LNCaP clone FGC (cell line): ENCODE measurements around the gene ICAM3.
"Not testable (repeated sequence)": the region's sequence is repeated elsewhere in the genome, so short reads cannot be mapped to it uniquely, and the experiment has no call there.

Experiments
- DNase-seq: peaks from one replicate; pipeline ENCODE4 v3.0.0-alpha.2; 2011; ENCODE audit warnings: low read depth
- H3K4me3 ChIP-seq: 2 replicates; pipeline ENCODE4 v1.5.1; 2011; ENCODE audit warnings: mild to moderate bottlenecking, low read depth, low read length, control low read depth
- TF ChIP-seq, protein P1 (sequence below): IDR thresholded peaks from 2 replicates; pipeline ENCODE4 v1.5.1; 2012; ENCODE audit warnings: mild to moderate bottlenecking; ENCODE audit not compliant: control insufficient read depth, insufficient read depth; ENCODE audit errors: extremely low read depth

Gene ICAM3

DNA sequence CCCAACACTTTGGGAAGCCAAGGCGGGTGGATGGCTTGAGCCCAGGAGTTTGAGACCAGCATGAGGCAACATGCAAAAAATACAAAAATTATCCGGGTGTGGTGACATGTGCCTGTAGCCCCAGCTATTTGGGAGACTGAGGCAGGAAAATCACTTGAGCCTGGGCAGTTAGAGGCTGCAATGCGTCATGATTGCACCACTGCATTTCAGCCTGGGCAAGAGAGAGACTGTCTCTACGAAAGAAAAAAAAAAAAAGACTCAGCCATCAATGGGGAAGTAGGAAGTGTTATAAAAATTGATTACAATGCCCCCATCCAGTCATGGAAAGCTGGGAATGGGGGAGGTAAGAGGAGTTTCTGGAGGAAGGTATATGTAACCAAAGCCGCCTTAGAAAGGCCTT lies 35.5 kb upstream of the ICAM3 start:
- no peak overlapping the region for H3K4me3 ChIP-seq
- DNase-seq, result no peak
- TF ChIP-seq, protein P1, sequence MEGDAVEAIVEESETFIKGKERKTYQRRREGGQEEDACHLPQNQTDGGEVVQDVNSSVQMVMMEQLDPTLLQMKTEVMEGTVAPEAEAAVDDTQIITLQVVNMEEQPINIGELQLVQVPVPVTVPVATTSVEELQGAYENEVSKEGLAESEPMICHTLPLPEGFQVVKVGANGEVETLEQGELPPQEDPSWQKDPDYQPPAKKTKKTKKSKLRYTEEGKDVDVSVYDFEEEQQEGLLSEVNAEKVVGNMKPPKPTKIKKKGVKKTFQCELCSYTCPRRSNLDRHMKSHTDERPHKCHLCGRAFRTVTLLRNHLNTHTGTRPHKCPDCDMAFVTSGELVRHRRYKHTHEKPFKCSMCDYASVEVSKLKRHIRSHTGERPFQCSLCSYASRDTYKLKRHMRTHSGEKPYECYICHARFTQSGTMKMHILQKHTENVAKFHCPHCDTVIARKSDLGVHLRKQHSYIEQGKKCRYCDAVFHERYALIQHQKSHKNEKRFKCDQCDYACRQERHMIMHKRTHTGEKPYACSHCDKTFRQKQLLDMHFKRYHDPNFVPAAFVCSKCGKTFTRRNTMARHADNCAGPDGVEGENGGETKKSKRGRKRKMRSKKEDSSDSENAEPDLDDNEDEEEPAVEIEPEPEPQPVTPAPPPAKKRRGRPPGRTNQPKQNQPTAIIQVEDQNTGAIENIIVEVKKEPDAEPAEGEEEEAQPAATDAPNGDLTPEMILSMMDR, result no peak

DNA sequence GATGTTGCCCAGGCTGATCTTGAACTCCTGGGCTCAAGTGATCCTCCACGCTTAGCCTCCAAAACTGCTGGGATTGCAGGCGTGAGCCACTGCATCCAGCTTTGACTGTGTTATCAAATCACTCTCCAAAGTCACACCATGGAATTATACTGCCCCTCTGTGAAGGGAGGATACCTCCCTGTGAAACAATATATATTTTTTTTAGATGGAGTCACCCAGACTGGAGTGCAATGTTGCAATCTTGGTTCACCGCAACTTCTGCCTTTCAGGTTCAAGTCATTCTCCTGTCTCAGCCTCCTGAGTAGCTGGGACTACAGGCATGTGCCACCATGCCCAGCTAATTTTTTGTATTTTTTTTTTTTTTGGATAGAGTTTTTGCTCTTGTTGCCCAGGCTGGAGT lies 33.3 kb upstream of the ICAM3 start:
- no peak overlapping the region for H3K4me3 ChIP-seq
- DNase-seq, result no peak
- TF ChIP-seq, protein P1, result no peak

DNA sequence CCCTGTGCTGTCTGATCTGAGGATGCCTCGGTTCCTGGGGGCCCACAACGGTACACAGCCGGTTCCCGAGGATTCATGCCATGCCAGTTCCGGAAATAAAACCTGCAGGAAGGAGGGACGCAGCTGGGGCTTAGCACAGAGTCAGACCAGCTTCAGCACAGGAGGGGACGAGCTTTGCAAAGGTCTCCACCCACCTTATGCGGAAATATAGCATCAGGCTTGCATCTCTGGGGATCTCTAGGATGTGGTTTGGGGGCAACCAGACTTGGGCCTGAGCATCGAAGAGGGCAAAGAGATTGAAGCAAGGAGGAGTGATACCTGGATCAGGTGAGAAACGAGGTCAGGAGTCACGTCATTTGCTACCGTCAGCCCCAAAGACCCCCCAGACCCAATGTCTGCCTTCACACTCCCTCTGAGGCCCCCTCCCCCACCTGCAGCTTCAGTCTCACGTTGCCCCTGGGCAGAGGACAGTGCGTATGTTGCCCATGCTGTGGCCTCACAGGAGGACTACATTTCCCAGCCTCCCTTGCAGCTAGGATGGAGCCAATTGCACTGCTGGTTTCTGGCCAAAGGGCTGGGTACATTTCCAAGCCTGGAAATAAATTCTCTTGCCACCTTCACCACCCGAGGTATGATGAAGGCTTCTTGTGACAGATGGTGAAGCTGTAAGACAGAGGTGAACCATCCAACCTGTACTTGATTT lies 28.8 kb upstream of the ICAM3 start:
- TF ChIP-seq, protein P1, result no peak
- no peak for DNase-seq
- no peak overlapping the region for H3K4me3 ChIP-seq

DNA sequence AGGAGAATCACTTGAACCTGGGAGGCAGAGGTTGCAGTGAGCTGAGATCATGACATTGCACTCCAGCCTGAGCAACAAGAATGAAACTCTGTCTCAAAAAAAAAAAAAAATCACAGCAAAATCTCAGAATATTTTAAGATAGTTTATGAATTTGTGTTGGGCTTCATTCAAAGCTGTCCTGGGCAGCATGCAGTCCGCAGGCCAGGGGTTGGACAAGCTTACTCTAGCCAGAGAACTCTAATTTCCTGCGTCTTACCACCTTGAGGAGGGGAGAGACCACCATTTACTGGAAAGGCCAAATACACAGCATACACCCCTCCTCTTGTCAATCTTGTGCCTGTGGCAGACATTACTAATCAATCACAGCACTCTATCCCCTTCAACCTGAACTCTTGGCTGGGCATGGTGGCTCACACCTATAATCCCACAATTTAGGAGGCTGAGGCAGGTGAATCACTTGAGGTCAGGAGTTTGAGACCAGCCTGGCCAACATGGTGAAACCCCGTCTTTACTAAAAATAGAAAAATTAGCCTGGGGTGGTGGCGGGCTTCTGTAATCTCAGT lies 27.6 kb upstream of the ICAM3 start:
- H3K4me3 ChIP-seq, DNase-seq: not testable (repeated sequence)

DNA sequence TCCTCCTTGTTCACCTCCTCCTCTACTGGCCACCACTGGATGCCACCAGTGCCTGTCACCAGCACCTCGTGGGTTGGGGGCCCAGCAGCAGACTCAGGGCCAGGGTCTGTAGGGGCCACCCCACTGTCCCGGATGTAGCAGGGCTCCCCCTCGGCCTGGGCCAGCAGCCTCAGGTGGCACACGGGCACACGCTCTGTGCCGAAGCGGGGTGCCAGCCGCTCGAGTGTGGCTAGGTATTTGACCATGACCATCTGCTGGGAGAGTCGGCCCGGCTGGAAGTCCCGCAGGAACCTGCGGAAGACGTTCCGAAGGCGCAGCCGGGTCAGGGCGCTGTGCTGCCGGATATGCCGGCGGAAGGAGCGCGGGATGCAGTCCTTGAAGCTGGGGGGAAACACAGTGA lies 26.1 kb upstream of the ICAM3 start:
- no peak for DNase-seq
- TF ChIP-seq, protein P1, result no peak

DNA sequence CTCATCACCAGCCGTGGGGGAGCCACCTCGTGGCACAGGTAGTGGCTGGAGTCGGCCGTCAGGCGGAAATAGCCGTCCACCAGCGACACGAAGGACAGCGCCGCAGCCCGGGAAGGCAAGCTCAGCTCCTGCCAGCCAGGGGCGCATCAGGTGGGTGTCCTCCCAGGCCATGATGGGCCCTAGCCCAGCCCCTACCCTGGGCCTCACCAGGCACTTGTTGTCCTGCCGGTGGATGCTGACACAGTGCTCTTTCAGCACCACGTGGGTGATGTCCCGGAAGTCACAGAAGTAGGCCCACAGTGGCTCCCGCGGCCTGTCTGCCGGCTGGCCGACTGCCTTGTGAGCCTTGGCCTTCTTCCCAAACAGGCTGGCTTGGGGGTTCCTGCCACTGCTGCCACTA lies 25.2 kb upstream of the ICAM3 start:
- TF ChIP-seq, protein P1, result no peak
- H3K4me3 ChIP-seq, result no peak overlapping the region
- DNase-seq, result no peak

More for the DNA sequence above, 26.1 kb upstream of the ICAM3 start:
- no peak overlapping the region for H3K4me3 ChIP-seq

DNA sequence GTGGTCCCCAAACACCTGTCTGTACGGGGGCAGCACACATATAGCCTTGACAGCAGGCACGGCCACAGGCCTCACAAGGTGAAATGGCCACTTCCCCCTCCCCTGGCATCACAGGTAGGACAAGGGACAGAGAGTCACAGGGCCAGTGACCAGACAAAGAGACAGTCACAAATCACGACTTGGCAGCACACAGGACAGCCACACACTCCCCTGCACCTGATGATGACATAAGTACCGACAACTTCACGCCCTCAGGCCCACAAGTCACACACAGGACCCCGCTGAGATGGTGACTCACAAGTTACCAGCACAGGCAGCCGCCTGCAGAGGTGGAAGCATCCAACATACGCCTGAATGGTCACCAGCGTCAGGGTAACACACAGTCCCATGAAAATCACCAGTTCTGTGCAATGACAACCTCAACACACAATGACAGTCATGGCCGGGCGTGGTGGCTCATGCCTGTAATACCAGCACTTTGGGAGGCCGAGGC lies 24.4 kb upstream of the ICAM3 start:
- no peak overlapping the region for H3K4me3 ChIP-seq
- TF ChIP-seq, protein P1, result no peak
- no peak for DNase-seq
